ENCODE data around the gene UGT2B7. TPM values are rescaled to one million over a fixed set of nuclear protein-coding genes. Genes with fewer than 3 reads are reported as not detected.

The UGT2B7 gene
- total RNA-seq, 4 donors from 2014 or later: not detected

- WGBS, 2 donors: 64 to 68% methylated on average over 2 of the region's 2 CpGs
- Histone ChIP-seq H3K9me3 (no peaks in the 10 kb centered on the region), H3K27ac (no peak overlapping the region), H3K4me3 (no peak overlapping the region), H3K27me3 (no peaks in the 10 kb centered on the region), H3K36me3 (no peaks in the 10 kb centered on the region), H3K4me1 (no peaks in the 10 kb centered on the region)
- no peak for TF ChIP-seq EP300 (IDR thresholded peaks at IDR 0.05)
- no peak for DNase-seq (ENCODE audit: low spot score in 2 of 2)
Measured at GRCh38 chr4:69070590-69070989, 25.7 kb upstream of the UGT2B7 start.

DNA sequence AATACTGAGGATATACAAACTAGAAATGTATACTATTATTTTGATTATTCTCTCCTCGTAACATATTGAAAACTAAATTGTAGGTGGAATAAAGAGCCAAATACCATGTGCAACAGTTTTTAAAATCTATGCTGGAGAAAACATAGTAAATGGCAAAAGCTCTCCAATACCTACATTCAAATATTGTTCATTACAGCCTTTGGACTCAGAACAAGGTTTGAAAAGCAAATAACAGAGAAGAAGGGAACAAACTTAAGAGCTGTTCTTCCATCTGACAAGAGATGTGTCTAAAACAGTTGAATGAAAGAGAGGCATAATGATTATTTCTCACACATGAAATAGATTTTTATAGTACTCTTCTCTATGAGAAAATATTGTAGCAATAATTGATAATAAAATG lies 25.0 kb upstream of the UGT2B7 start:
- Histone ChIP-seq H3K36me3 (no peaks in the 10 kb centered on the region), H3K4me1 (no peaks in the 10 kb centered on the region), H3K27ac (no peak overlapping the region), H3K4me3 (no peak overlapping the region), H3K27me3 (no peaks in the 10 kb centered on the region), H3K9me3 (no peaks in the 10 kb centered on the region)
- 83 to 96% methylated on average over 1 of the region's 1 CpG for WGBS, 2 donors
- no peak for TF ChIP-seq EP300 (IDR thresholded peaks at IDR 0.05)
- TF ChIP-seq POLR2A (IDR thresholded peaks at IDR 0.05): no peak
- TF ChIP-seq, protein P1, sequence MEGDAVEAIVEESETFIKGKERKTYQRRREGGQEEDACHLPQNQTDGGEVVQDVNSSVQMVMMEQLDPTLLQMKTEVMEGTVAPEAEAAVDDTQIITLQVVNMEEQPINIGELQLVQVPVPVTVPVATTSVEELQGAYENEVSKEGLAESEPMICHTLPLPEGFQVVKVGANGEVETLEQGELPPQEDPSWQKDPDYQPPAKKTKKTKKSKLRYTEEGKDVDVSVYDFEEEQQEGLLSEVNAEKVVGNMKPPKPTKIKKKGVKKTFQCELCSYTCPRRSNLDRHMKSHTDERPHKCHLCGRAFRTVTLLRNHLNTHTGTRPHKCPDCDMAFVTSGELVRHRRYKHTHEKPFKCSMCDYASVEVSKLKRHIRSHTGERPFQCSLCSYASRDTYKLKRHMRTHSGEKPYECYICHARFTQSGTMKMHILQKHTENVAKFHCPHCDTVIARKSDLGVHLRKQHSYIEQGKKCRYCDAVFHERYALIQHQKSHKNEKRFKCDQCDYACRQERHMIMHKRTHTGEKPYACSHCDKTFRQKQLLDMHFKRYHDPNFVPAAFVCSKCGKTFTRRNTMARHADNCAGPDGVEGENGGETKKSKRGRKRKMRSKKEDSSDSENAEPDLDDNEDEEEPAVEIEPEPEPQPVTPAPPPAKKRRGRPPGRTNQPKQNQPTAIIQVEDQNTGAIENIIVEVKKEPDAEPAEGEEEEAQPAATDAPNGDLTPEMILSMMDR (IDR thresholded peaks at IDR 0.05): no peak
- no peak for DNase-seq (ENCODE audit: low spot score in 2 of 2)

DNA sequence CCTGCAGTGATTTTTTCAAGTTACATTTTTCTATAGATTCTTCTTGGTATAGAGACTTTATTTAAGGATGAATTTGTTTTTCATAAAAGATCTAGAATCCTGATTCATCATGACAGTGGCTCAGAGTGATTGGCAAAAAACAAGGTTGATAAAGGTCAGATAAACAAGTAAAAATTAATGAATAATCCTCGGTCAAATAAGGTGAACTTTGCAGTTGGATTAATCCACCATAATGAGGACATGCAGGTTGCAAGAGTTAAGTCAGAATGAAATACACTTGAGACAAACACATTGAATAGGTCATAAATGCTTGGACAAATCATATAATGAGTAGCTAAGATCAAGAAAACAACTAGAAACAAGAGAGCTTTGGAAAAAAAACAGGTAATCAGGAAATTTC lies 22.9 kb upstream of the UGT2B7 start:
- no peak for TF ChIP-seq EP300 (IDR thresholded peaks at IDR 0.05)
- TF ChIP-seq, protein P1 (IDR thresholded peaks at IDR 0.05): no peak
- TF ChIP-seq POLR2A (IDR thresholded peaks at IDR 0.05): no peak
- H3K27ac ChIP-seq: no peak overlapping the region
- 80 to 91% methylated on average over 1 of the region's 1 CpG for WGBS, 2 donors
- H3K36me3 ChIP-seq: no peaks in the 10 kb centered on the region
- no peaks in the 10 kb centered on the region for H3K9me3 ChIP-seq
- H3K27me3 ChIP-seq: no peaks in the 10 kb centered on the region
- no peak overlapping the region for H3K4me3 ChIP-seq
- no peak for DNase-seq (ENCODE audit: low spot score in 2 of 2)
- no peaks in the 10 kb centered on the region for H3K4me1 ChIP-seq

DNA sequence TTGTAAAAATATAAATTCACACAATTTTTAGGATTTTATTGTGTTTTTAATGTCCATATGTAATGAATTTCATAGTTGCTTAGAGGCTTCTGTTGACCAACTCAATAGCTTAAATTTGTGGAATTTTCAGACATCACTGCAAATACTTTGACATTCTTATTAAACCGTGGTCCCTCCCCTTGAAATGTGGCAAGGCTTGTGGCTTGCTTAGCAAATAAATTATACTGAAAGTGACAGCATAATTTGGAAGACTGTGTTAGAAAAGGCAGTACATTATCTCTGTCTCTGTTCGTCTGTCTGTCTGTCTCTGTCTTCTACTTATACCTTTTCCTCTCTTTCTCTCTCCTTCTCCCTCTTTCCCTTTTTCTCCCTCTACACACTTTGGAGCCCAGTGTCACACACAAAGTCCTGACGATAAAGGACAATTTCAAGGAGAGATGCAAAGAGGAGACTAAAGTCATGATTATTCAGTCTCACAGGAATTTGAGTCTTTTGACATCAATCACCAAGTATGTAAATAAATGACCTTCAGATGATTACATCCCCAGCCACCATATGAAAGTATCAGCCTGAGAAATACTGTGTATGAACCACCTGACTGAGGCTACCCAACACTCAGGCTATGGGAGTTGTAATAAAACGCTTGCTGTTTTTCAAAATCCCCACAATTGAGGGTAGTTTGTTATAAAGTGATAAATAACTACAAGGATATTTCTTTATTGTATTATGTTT lies 21.0 kb upstream of the UGT2B7 start:
- H3K4me3 ChIP-seq: no peak overlapping the region
- no peaks in the 10 kb centered on the region for H3K36me3 ChIP-seq
- no peak overlapping the region for H3K27ac ChIP-seq
- no peak for DNase-seq (ENCODE audit: low spot score in 2 of 2)
- H3K27me3 ChIP-seq: no peaks in the 10 kb centered on the region
- H3K4me1 ChIP-seq: no peaks in the 10 kb centered on the region
- 48 to 50% methylated on average over 4 of the region's 4 CpGs for WGBS, 2 donors
- no peaks in the 10 kb centered on the region for H3K9me3 ChIP-seq
- TF ChIP-seq, protein P1 (IDR thresholded peaks at IDR 0.05): no peak
- TF ChIP-seq EP300 (IDR thresholded peaks at IDR 0.05) (no peak), POLR2A (IDR thresholded peaks at IDR 0.05) (no peak)

DNA sequence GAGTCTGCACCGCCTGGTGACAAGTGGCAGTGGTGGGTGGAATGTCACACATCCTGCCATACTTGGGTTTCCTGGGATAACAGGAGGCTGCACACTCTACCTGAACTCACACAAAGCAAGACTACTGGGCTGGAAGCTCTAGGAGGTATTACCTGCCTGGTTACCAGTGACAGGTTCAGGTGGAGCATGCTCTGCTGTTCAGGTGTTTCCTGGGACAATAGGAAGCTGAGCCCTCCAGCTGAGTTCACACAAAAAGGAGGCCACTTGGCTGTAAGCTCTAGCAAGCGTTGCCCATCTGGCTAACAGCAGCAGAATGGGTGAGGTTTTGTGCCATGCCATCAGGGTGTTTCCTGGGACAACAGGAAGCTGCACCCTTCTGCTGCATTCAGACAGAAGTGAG lies 17.4 kb upstream of the UGT2B7 start:
- 91% methylated on average over 2 of the region's 2 CpGs for WGBS, 2 donors
- no peak overlapping the region for H3K4me3 ChIP-seq
- no peak overlapping the region for H3K27ac ChIP-seq
- no peaks in the 10 kb centered on the region for H3K9me3 ChIP-seq
- no peaks in the 10 kb centered on the region for H3K27me3 ChIP-seq
- H3K36me3 ChIP-seq: no peaks in the 10 kb centered on the region
- TF ChIP-seq EP300 (IDR thresholded peaks at IDR 0.05) (no peak), POLR2A (IDR thresholded peaks at IDR 0.05) (no peak)
- TF ChIP-seq, protein P1 (IDR thresholded peaks at IDR 0.05): no peak
- H3K4me1 ChIP-seq: no peaks in the 10 kb centered on the region
- no peak for DNase-seq (ENCODE audit: low spot score in 2 of 2)

Measured in tibial nerve (tissue), 4 donors.